Gastrocnemius medialis (tissue), 4 donors: ENCODE data around the gene CYTH1.

Source experiments
- CTCF ChIP-seq, 5 experiments: fragments of 450-650 bp in 3 of 5; fragments of 200-600 bp in 2 of 5; sonication (generic) in 2 of 5; IDR thresholded peaks in 4 of 5; conservative IDR thresholded peaks in 1 of 5; 1 replicate in 4 of 5; 2 replicates in 1 of 5; pipeline ENCODE4 v1.5.1; 2016 to 2019; ENCODE audit warnings: antibody characterized with exemption in 5 of 5, mild to moderate bottlenecking in 3 of 5, moderate library complexity in 3 of 5
- POLR2A ChIP-seq, 2 donors: fragments of 450-650 bp; IDR thresholded peaks; one replicate each; pipeline ENCODE4 v1.6.1; 2017; ENCODE audit warnings: antibody characterized with exemption in 2 of 2, mild to moderate bottlenecking in 2 of 2, moderate library complexity in 2 of 2

DNA sequence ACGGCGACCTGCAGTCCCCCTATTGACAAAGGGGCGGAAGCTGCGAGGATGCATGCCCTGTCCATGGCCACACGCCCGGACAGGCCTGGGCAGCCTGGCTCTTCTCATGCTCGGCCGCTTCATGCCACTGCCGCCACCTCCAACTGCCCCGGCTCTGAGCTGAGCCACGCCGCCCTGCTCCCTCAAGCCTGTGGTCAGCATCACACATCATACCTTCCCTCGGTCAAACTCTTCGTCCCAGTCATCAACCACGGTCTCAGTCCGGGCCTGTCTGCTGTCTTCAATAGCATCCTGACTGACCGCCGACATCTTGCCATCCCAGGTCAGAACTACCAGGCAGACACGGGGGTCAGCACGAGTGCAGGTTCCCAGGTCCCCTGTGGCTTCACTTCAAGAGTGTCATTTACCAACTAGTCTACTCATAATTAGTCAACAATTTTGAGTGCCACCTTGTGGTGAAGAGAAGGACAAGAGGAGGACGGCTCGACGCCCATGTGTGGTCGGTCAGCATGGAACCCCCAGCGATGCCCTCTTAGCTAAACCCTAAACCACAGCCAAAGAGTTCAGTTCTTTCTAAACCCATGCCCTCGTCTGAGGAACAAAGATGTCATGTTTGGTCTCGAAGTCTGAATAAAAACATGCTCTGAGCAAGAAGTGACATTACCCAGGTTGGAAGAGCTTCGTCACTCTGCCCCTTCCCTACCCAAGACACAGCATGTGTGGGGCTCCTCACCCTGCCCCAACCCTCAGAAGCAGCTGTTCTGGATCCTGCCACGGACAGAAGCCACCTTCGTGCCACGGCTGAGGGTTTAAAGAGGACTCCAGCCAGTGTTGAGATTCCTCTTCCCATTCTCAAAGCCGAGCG, 16.9 kb upstream of the CYTH1 start:
- TF ChIP-seq POLR2A (IDR thresholded peaks at IDR 0.05) = no peak
- TF ChIP-seq CTCF (IDR thresholded peaks at IDR 0.05 in 4 of 5, conservative IDR thresholded peaks at IDR 0.05 in 1 of 5) = peak; percentile 41 to 67 (median 61)
